Stomach (tissue), 4 donors: ENCODE data around the gene RSL24D1.

Source experiments
- CTCF ChIP-seq, 7 experiments: fragments of 450-650 bp in 4 of 7; fragments of 200-600 bp in 3 of 7; sonication (generic) in 3 of 7; IDR thresholded peaks; one replicate each; pipeline ENCODE4 v1.5.1; 2016 to 2019; ENCODE audit warnings: antibody characterized with exemption in 7 of 7, control low read depth in 2 of 7, mild to moderate bottlenecking in 1 of 7
- POLR2A ChIP-seq, 4 donors: fragments of 450-650 bp; IDR thresholded peaks; one replicate each; pipeline ENCODE4 v1.6.1; 2016; ENCODE audit warnings: antibody characterized with exemption in 4 of 4, control low read depth in 2 of 4, mild to moderate bottlenecking in 1 of 4, moderate library complexity in 1 of 4

- no peak for TF ChIP-seq CTCF (IDR thresholded peaks at IDR 0.05)
- no peak for TF ChIP-seq POLR2A (IDR thresholded peaks at IDR 0.05)
These were observed 45.1 kb downstream of the RSL24D1 start for GRCh38 chr15:55151631-55152030.
